Prostate gland (tissue), 2 donors: Measurements from ENCODE around the gene SNAP29. TPM values are rescaled to one million over a fixed set of nuclear protein-coding genes. Genes with fewer than 3 reads are reported as not detected.

ENCODE experiments used
- DNase-seq: peaks from one replicate; pipeline ENCODE4 v3.0.0-alpha.2; 2019; ENCODE audit warnings: low spot score
- H3K27ac ChIP-seq, 2 donors: fragments of 200-600 bp; sonication (generic); 2 replicates each; pipeline ENCODE4 v1.5.1; 2017 to 2019
- H3K27me3 ChIP-seq: fragments of 200-600 bp; sonication (generic); replicated peaks from 2 replicates; pipeline ENCODE4 v1.5.1; 2019; ENCODE audit not compliant: insufficient read depth
- H3K36me3 ChIP-seq, 2 donors: fragments of 200-600 bp; sonication (generic); 1 replicate in 1 of 2; 2 replicates in 1 of 2; pipeline versions ENCODE4 v1.5.1 to v1.8.1; 2017 to 2019
- H3K4me1 ChIP-seq: fragments of 200-600 bp; sonication (generic); replicated peaks from 2 replicates; pipeline ENCODE4 v1.5.1; 2019
- H3K4me3 ChIP-seq, 2 donors: fragments of 200-600 bp; sonication (generic); 2 replicates each; pipeline ENCODE4 v1.5.1; 2017 to 2019
- H3K9me3 ChIP-seq: fragments of 200-600 bp; sonication (generic); 2 replicates; pipeline ENCODE4 v1.5.1; 2017
- POLR2A ChIP-seq: fragments of 450-650 bp; IDR thresholded peaks from one replicate; pipeline ENCODE4 v1.6.1; 2016; ENCODE audit warnings: antibody characterized with exemption, mild to moderate bottlenecking
- POLR2AphosphoS5 ChIP-seq: sonication (generic); formaldehyde crosslinking; IDR thresholded peaks from one replicate; pipeline ENCODE4 v1.6.1; 2017; ENCODE audit warnings: antibody characterized with exemption
- WGBS: methylation state at CpG from one replicate; pipeline ENCODE4 v1.1.5; 2018; 5-methylcytosine and 5-hydroxymethylcytosine counted together
- intact Hi-C: fragments of 100-400 bp; cut with DNase I; formaldehyde crosslinking; loops from one replicate; pipeline ENCODE4 v1.14.2; 2022
- total RNA-seq, 2 donors: library from RNA; depleted of rRNA; stranded (reverse); fragments of >200 nt; gene quantifications; one replicate each; pipeline ENCODE4 v1.1.0, GENCODE V29; 2016
- TF ChIP-seq, protein P1 (sequence below), 4 experiments: fragments of 200-600 bp in 2 of 4; fragments of 450-650 bp in 2 of 4; sonication (generic) in 2 of 4; IDR thresholded peaks; 1 replicate in 3 of 4; 2 replicates in 1 of 4; pipeline ENCODE4 v1.5.1; 2016 to 2019; ENCODE audit warnings: antibody characterized with exemption in 4 of 4, mild to moderate bottlenecking in 2 of 4, moderate library complexity in 2 of 4

SNAP29 gene
- total RNA-seq: 10 to 100 TPM; 19.1 to 24.1 TPM

DNA sequence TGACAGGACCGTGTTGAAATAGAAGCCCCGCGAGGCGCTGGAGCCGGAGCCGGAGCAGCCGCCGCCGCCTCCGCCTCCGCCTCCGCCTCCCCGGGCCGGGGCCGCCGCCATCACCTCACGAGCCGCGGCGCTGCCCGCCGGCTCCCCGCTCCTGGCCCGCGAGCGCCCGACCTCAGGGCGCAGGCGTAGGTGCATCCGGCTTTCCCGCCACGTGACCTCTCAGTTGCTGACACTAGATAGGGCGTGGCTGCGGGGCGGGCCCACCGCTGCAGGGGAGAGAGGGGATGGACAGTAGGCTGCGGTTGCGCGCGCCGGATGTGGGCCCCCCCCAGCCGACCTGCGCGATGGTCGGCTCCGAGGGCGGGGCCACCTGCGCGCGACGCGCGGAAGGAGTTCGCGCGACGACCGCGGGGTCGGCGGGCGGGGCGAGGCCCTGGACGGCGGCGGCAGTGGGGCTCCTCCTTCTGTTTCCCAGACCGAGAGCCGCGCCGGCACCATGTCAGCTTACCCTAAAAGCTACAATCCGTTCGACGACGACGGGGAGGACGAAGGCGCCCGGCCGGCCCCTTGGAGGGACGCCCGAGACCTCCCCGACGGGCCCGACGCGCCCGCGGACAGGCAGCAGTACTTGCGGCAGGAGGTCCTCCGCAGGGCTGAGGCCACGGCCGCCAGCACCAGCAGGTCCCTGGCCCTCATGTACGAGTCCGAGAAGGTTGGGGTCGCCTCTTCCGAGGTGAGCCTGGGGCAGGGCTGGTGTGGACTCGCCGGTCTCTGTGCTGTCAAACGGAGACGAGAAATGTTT, at the start of gene SNAP29, which contains the start of gene PI4KA:
SNAP29 (plus strand) TSS at position 393 of the 802 bp plus-strand sequence; CDS start at position 497, 104 bp downstream.
PI4KA (minus strand) TSS at position 197 of the 802 bp plus-strand sequence; CDS start at position 111, 86 bp downstream.
- Histone ChIP-seq H3K27ac (peak within 1 kb of the TSS; percentile 88 to 90), H3K27me3 (no peaks in the 10 kb centered on the region), H3K36me3 (no peaks in the 10 kb centered on the region), H3K9me3 (no peaks in the 10 kb centered on the region), H3K4me3 (peak within 1 kb of the TSS; percentile 87 to 95), H3K4me1 (peaks cover 15% of the 10 kb centered on the region)
- TF ChIP-seq POLR2AphosphoS5: peak; percentile 96
- TF ChIP-seq, protein P1, sequence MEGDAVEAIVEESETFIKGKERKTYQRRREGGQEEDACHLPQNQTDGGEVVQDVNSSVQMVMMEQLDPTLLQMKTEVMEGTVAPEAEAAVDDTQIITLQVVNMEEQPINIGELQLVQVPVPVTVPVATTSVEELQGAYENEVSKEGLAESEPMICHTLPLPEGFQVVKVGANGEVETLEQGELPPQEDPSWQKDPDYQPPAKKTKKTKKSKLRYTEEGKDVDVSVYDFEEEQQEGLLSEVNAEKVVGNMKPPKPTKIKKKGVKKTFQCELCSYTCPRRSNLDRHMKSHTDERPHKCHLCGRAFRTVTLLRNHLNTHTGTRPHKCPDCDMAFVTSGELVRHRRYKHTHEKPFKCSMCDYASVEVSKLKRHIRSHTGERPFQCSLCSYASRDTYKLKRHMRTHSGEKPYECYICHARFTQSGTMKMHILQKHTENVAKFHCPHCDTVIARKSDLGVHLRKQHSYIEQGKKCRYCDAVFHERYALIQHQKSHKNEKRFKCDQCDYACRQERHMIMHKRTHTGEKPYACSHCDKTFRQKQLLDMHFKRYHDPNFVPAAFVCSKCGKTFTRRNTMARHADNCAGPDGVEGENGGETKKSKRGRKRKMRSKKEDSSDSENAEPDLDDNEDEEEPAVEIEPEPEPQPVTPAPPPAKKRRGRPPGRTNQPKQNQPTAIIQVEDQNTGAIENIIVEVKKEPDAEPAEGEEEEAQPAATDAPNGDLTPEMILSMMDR (IDR thresholded peaks at IDR 0.05): peak in 2 of 4 experiments; percentile 51 to 54
- TF ChIP-seq POLR2A: peak; percentile 69
- intact Hi-C loops: loop anchor here (5.0 kb wide), 1 partner anchor 58 kb away; the partner anchor contains the start of gene CRKL
- WGBS: under 1% methylated on average over 66 of the region's 100 CpGs
- DNase-seq: peak; percentile 98

DNA sequence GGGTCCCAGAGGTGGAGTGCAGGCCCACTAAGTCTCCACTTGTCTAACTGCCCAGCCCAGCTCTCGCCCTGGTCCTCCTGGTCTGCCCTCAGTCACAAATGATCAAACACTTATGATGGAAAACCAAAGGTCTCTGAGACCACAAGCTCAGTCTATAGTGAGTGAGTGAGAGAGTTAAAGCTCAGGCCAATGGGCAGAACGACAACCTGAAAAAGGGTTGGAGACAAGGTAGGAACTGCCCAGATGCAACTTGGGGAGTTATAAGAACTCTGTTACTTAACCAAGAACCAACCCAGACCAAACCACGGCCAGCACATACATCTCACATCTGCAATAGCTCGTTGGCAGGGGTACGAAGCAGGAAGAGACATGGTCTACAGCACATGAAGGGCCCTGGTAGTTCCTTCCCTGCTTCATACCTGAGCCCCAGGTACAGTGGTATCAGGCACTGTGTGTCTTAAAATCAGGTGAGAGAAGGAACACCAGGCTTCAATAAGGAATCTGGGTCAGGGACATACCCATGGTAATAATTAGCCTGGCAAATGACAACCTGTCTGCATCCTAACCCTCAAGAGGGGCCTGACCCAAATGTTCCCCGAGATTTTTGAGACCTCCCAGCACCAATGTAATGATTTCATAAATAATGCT, 49.1 kb upstream of the SNAP29 start:
- Histone ChIP-seq H3K4me3 (no peak overlapping the region), H3K36me3 (peaks cover 3 to 16% of the 10 kb centered on the region in 2 donors), H3K9me3 (no peaks in the 10 kb centered on the region), H3K27ac (no peak overlapping the region), H3K4me1 (no peaks in the 10 kb centered on the region), H3K27me3 (no peaks in the 10 kb centered on the region)
- TF ChIP-seq POLR2AphosphoS5 (no peak), POLR2A (no peak)
- TF ChIP-seq, protein P1 (IDR thresholded peaks at IDR 0.05): no peak
- intact Hi-C loops: no loop called here
- WGBS: 95% methylated on average over 6 of the region's 6 CpGs
- no peak for DNase-seq

DNA sequence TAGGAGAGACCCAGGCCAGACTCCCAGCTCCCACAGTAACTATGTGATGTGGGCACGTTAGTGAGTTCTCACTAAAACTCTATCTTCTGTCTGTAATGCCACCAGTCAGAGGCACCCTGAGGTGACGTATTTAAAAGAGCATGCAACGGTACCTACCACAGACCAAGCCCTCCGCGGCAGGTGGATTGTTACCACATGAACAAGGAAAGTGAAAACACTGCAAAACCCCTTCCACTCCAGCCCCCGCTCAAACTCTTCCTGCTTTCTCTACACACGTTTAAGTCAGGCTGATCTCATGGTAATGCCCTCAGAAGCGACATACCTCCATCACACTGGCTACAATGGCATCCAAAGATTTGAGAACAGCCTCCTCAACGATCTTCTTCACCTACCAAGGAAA, 48.2 kb upstream of the SNAP29 start:
- H3K4me1 ChIP-seq: no peaks in the 10 kb centered on the region
- WGBS: 82% methylated on average over 9 of the region's 9 CpGs
- H3K36me3 ChIP-seq: peaks cover 0 to 13% of the 10 kb centered on the region in 2 donors
- no peaks in the 10 kb centered on the region for H3K9me3 ChIP-seq
- no peak overlapping the region for H3K4me3 ChIP-seq
- DNase-seq: no peak
- TF ChIP-seq POLR2AphosphoS5: no peak
- TF ChIP-seq, protein P1 (IDR thresholded peaks at IDR 0.05): no peak
- TF ChIP-seq POLR2A: no peak
- H3K27me3 ChIP-seq: no peaks in the 10 kb centered on the region
- intact Hi-C loops: no loop called here
- no peak overlapping the region for H3K27ac ChIP-seq

DNA sequence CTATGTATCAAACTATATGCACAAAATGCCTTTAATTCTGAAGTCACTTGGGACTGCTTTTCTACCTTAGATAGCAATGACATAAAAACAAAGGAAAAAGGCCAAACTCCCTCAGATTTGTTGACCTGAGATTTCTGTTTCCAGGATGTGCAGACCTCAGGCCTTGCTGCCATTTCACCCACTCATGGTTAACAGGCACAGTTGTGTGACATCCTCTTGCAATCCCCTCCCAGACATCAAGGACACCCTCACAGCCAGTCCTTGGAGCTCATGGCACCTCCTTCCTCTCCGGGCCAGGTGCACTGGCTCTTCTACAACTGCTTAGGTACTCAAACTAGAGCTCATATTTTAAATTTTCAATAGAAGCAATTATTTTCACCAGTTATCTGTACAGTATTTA, 47.6 kb upstream of the SNAP29 start:
- intact Hi-C loops: no loop called here
- no peak for DNase-seq
- Histone ChIP-seq H3K9me3 (no peaks in the 10 kb centered on the region), H3K27ac (no peak overlapping the region), H3K4me3 (no peak overlapping the region), H3K36me3 (peaks cover 0 to 13% of the 10 kb centered on the region in 2 donors), H3K4me1 (no peaks in the 10 kb centered on the region), H3K27me3 (no peaks in the 10 kb centered on the region)
- TF ChIP-seq POLR2AphosphoS5 (no peak), POLR2A (no peak)
- TF ChIP-seq, protein P1 (IDR thresholded peaks at IDR 0.05): no peak
- WGBS: 81% methylated on average over 1 of the region's 1 CpG
